NT2/D1 (cell line): Measurements from ENCODE around the gene ATRIP.

Experiments
- SUZ12 ChIP-seq: IDR thresholded peaks from 2 replicates; pipeline ENCODE4 v1.6.1; 2011; ENCODE audit not compliant: insufficient read length, insufficient read depth; ENCODE audit errors: extremely low read depth
- YY1 ChIP-seq: IDR thresholded peaks from 2 replicates; pipeline ENCODE4 v1.6.1; 2011; ENCODE audit not compliant: insufficient read length, insufficient read depth
- ZNF274 ChIP-seq: IDR thresholded peaks from 2 replicates; pipeline ENCODE4 v1.6.1; 2011; ENCODE audit warnings: mild to moderate bottlenecking, low read depth, low read length

DNA sequence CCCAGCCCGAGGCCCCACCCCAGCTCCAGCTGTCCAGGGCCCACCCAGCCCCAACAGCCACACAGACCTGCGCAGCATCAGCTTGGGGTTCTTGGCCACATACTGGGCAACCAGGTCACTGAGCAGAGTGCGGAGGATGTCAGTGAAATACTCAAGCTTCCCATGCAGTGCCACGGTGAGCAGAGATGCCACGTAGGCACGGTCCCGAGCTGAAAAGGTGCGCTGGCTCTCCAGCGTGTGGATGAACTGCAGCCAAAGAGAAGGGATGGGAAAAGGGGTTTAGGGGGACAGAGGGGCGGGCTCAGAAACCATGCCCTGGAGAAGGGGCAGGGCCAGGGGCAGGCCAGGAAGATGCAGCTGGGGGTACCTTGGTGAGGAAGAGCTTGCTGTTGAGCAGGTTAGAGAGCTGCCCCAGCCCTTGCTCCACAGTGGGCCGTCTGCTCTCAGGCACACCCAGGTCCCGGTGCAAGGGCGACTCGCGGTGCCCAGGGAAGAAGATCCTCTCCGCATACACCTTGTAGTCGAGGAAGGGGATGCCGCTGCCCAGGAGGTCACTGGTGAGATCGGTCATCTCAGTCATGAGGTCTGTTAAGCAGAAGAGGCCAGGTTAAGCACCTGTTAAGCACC is 34.0 kb upstream of the ATRIP start:
- no peak for TF ChIP-seq ZNF274
- no peak for TF ChIP-seq YY1
- TF ChIP-seq SUZ12 = no peak
